Fibroblast of pulmonary artery (primary cell): Measurements from ENCODE around the gene CDC42EP4.
"Not testable (repeated sequence)": the region's sequence is repeated elsewhere in the genome, so short reads cannot be mapped to it uniquely, and the experiment has no call there.

ENCODE experiments used
- DNase-seq: peaks from one replicate; pipeline ENCODE4 v3.0.0-alpha.2; 2010; ENCODE audit warnings: low read depth
- H3K4me3 ChIP-seq: replicated peaks from 2 replicates; pipeline ENCODE4 v1.5.1; 2011; ENCODE audit warnings: low read depth, mild to moderate bottlenecking, control low read depth, low read length, moderate library complexity
- TF ChIP-seq, protein P1 (sequence below): IDR thresholded peaks from 2 replicates; pipeline ENCODE4 v1.5.1; 2011; ENCODE audit warnings: mild to moderate bottlenecking, control low read depth, low read length, inconsistent platforms; ENCODE audit errors: missing control alignments

CDC42EP4 gene

DNA sequence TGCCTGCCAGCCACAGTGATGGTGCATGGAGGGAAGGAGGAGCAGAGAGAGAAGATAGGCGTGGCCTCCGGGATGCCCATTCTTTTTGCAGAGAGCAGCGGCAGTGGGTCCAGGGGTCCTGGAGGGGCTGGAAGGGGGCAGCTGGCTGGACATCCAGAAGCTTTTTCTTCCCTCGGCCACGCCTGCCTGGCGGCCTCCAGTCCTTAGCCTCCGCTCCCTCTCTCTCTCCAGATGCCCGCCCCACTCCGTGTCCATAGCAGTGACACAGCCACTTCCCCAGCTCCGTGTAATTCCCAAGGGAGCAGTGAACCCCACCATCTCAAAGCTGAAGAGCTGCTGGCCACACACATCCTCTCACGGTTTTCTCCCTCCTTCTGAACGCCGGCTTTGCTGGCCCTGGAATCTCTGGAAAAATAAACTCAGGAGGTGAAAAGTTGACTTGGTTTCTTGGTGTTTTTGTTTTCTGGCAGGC lies 26.3 kb upstream of the CDC42EP4 start:
- no peak overlapping the region for H3K4me3 ChIP-seq
- DNase-seq = no peak
- TF ChIP-seq, protein P1, sequence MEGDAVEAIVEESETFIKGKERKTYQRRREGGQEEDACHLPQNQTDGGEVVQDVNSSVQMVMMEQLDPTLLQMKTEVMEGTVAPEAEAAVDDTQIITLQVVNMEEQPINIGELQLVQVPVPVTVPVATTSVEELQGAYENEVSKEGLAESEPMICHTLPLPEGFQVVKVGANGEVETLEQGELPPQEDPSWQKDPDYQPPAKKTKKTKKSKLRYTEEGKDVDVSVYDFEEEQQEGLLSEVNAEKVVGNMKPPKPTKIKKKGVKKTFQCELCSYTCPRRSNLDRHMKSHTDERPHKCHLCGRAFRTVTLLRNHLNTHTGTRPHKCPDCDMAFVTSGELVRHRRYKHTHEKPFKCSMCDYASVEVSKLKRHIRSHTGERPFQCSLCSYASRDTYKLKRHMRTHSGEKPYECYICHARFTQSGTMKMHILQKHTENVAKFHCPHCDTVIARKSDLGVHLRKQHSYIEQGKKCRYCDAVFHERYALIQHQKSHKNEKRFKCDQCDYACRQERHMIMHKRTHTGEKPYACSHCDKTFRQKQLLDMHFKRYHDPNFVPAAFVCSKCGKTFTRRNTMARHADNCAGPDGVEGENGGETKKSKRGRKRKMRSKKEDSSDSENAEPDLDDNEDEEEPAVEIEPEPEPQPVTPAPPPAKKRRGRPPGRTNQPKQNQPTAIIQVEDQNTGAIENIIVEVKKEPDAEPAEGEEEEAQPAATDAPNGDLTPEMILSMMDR = no peak

DNA sequence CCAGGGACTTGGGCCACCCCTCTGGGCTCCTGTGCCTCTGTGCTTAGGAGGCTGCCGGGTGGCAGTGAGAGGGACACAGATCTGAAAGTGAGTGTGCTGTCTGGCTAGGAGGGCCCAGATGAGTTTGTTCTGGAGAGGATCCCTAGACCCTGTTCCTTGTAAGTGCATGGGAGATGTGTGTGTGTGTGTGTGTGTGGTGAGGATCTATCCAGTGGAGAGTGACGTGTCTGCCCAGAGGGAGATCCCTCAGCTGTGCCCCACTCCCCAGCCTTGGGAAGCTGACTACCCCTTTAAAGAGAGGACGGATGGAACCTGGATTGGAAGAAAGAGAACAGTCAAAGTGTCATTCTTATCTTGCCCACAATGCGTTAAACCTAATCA lies 25.5 kb upstream of the CDC42EP4 start:
- DNase-seq = no peak
- TF ChIP-seq, protein P1 = no peak
- no peak overlapping the region for H3K4me3 ChIP-seq

DNA sequence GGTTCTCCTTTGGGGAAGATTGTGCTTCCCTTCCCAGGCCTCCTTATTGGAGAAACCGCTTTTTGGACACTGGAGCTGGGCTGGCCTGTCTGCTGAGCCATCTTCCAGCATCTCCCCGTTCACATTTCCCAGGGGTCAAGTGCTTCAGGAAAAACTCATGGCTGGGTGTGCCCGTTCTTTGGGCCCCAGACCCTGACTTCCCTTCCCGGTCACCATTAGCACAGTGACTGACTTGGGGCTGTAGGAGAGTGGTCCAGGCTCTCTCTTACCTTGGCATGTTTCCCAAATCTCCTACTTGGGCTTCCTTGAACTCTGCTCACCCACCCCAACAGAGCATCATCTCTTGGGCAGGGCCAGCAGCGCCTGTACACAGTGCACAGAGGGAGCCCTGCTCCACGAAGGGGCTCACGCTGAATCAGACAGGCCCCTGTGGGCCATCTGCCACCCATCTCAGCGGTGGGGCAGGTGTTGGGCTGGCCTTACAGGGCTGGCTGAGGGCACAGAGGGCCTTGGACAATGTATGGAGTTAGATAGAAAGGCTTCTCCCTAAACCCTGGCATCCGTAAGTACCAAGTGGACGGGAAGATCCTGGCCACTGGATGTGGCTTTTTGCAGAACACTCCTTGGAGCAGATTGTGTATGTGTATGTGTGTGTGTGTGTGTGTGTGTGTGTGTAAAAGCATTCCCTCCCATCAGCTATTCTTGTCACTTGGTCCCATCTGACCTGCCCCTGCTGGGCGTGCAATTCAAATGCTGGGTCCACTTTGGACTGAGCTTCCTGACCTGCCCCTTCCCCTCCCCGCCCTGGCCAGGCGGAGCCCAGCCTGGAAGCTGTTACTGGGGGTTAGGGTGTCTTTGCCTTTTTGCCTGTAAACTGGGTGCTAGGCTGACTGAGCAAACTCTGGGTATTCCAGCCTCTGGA lies 24.9 kb upstream of the CDC42EP4 start:
- H3K4me3 ChIP-seq = no peak overlapping the region
- TF ChIP-seq, protein P1 = no peak
- DNase-seq = no peak

DNA sequence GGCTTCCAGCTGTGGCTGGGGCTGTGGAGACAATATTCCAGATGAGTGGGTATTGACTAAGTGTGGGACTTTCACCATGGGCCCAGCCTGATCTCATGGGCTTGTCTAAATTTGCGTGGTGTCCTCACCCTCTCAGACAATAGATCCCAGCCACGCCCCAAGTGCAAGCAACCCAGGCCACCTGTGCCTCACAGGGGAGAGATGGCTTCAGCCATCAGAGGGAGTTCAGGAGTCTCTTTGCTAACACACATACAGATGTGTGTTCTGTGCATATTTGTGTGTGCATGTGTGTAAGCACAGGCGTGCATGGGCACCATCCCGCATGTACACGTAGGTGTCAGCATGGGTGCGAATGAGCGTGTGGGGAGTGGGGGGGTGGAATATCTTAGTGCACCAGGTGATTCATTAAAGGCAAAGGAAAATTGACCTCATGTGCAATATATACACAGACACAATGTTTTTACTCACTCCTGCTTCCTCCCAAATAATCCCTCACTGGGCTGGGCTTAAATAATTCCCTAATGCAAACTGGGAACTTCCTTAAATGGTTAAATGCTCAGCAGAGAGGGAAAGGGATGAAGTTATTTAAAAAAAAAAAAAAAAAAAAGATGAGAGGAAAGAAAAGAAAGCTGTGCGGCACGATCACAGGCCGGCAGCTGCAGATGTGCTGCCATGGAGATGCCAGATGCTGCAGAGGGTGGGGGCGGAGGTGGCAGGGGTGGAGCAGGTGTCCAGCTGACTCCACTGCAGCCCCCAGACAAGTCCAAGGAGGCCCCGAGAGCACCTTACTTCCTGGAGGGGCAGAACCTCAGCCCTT lies 24.0 kb upstream of the CDC42EP4 start:
- H3K4me3 ChIP-seq = no peak overlapping the region
- TF ChIP-seq, protein P1 = no peak
- DNase-seq = no peak

DNA sequence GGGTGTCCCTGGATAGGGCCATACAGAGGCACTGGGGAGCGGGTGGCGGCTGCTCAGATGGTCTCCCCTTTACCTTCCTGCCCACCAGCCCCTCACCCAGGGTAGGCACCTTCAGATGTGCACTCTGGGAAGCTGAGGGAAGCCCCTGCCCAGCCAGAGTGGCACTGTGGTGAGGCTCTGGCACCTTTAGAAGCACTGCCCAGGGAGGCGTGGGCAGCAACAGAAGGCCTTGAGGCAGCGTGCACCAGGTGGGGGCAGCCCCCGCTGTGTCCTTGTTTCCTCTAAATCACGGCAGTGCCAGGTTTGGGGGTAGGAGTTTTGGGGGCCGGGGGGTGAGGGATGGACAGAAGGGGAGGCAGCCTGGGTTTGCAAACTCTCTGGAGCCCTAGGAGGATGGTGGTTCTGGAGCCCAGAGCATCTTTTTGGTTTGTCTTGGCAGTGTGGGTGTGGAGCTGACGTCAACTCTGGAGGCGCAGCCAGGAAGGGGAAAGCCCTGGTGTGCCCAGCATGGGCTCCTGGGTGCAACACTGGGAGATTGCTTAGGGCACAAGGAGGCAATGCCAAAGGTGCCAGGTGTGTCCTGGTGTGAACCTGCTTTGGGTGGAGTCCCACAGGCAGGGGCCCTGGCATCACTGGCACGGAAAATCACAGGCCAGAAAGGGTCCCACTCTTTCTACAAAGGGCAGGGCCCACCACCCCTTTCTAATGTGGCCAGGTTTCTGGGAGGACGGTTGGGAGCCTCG lies 23.1 kb upstream of the CDC42EP4 start:
- TF ChIP-seq, protein P1 = no peak
- no peak for DNase-seq

DNA sequence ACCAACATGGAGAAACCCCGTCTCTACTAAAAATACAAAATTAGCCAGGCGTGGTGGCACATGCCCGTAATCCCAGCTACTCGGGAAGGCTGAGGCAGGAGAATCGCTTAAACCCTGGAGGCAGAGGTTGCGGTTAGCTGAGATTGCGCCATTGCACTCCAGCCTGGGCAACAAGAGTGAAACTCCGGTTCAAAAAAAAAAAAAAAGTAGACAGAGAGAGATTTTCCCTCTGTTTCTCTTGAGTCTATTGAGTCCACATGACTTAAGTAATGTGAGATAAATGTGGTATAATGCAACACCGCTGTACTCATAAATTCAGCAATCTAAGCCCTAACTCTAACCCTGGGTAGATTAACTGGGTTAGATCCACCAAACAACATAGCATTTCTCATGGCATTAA lies 21.6 kb upstream of the CDC42EP4 start:
- DNase-seq, H3K4me3 ChIP-seq: not testable (repeated sequence)

More for the DNA sequence above, 23.1 kb upstream of the CDC42EP4 start:
- no peak overlapping the region for H3K4me3 ChIP-seq
